Peyer's patch (tissue), 4 donors: ENCODE results near the gene SGPL1.

Experiments used
- CTCF ChIP-seq, 6 experiments: fragments of 450-650 bp in 4 of 6; fragments of 200-600 bp in 2 of 6; sonication (generic) in 1 of 6; IDR thresholded peaks; one replicate each; pipeline ENCODE4 v1.5.1; 2017 to 2019; ENCODE audit warnings: antibody characterized with exemption in 6 of 6, mild to moderate bottlenecking in 3 of 6, moderate library complexity in 1 of 6
- POLR2A ChIP-seq, 2 donors: fragments of 450-650 bp; IDR thresholded peaks; one replicate each; pipeline ENCODE4 v1.5.1; 2017; ENCODE audit warnings: antibody characterized with exemption in 2 of 2, mild to moderate bottlenecking in 2 of 2, moderate library complexity in 2 of 2

DNA sequence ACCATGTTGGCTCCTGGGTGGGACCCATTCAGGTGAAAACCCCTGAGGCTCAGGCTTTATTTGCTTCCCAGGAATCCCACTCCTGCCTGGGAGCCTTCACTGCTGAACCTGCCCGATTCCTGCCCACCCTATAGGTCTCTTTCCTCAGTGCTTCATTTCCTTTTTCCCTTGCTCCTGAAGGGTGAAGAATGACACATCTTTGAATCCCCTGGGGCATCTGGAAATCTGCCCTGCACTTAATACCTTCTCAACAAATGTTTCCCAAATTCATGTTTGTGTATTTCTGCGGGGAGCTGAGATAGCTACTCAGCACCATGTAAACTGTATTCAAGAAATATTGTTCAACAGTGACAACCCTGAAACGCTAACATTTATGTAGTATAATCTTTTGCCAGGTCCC, 82.9 kb downstream of the SGPL1 start:
- TF ChIP-seq POLR2A (IDR thresholded peaks at IDR 0.05) (no peak), CTCF (IDR thresholded peaks at IDR 0.05) (no peak)
